ENCODE data around the gene VEZT. TPM values are rescaled to one million over a fixed set of nuclear protein-coding genes. Genes with fewer than 3 reads are reported as not detected.

Gene VEZT
- polyA plus RNA-seq, 1 of the 3 experiments (the other 2 are of a cell fraction), result 41.2 TPM

DNA sequence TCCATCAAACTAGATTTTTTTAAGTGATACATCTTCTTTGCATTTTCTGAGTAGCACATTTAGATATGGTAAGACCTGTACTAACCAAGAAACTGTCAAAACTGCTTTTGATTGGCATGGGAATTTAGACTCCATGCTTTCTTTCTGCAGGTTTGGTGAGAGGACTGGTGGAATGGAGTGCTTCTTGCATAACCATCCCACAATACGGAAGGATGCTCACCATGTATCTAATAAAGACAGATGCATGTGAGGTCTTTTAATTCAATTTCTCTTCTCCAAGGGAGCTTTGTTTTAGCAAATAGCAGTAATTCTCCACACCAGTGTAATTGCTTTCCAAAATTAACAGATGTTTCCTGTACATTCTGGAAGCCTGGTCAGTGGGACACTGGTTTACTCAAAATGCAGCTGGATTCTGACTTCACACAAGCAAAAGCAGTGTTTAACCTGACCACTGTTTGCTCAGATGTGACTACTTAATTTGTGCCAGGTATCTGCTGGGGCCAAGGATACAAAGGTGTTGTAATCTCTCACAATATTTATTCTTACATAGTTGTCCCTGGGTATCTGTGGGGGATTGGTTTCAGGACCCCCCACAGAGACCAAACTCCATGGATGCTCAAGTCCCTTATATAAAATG, 26.4 kb upstream of the VEZT start:
- no peak overlapping the region for H3K27ac ChIP-seq (ENCODE audit: low read depth in 2 of 2, low read length in 1 of 2)
- peaks cover 12% of the 10 kb centered on the region for H3K79me2 ChIP-seq (ENCODE audit: insufficient read depth)
- POLR2A ChIA-PET, result no interaction called here

GRCh38 chr12:95192271-95192670, 25.3 kb upstream of the VEZT start:
- H3K4me3 ChIP-seq (ENCODE audit: low read depth in 2 of 2, low read length in 1 of 2), result no peak overlapping the region
- H3F3A ChIP-seq (replicated peaks; ENCODE audit: insufficient read depth), result no peaks in the 10 kb centered on the region
- H3K27me3 ChIP-seq (ENCODE audit: insufficient read depth), result no peaks in the 10 kb centered on the region
- no peaks in the 10 kb centered on the region for H3K9me2 ChIP-seq
- no peaks in the 10 kb centered on the region for H3K9me3 ChIP-seq
- DNase-seq, result no peak
- TF ChIP-seq MXI1 (IDR thresholded peaks at IDR 0.05; ENCODE audit: low read depth, low read length) (no peak), ELF1 (IDR thresholded peaks at IDR 0.05) (no peak), FOXJ3 (CRISPR knock-in tag; IDR thresholded peaks at IDR 0.05) (no peak), USF1 (IDR thresholded peaks at IDR 0.05; ENCODE audit: borderline replicate concordance, low read depth) (no peak), SIN3A (IDR thresholded peaks at IDR 0.05; ENCODE audit: borderline replicate concordance, low read depth, low read length) (no peak), FOSL2 (IDR thresholded peaks at IDR 0.05; ENCODE audit: borderline replicate concordance, low read depth) (no peak), GATA2 (CRISPR knock-in tag; IDR thresholded peaks at IDR 0.05) (no peak), TEAD4 (IDR thresholded peaks at IDR 0.05; ENCODE audit: borderline replicate concordance, insufficient read depth) (no peak)
- TF ChIP-seq, protein P1, sequence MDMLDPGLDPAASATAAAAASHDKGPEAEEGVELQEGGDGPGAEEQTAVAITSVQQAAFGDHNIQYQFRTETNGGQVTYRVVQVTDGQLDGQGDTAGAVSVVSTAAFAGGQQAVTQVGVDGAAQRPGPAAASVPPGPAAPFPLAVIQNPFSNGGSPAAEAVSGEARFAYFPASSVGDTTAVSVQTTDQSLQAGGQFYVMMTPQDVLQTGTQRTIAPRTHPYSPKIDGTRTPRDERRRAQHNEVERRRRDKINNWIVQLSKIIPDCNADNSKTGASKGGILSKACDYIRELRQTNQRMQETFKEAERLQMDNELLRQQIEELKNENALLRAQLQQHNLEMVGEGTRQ (IDR thresholded peaks at IDR 0.05; ENCODE audit: borderline replicate concordance, low read depth, low read length), result no peak
- TF ChIP-seq, protein P2, sequence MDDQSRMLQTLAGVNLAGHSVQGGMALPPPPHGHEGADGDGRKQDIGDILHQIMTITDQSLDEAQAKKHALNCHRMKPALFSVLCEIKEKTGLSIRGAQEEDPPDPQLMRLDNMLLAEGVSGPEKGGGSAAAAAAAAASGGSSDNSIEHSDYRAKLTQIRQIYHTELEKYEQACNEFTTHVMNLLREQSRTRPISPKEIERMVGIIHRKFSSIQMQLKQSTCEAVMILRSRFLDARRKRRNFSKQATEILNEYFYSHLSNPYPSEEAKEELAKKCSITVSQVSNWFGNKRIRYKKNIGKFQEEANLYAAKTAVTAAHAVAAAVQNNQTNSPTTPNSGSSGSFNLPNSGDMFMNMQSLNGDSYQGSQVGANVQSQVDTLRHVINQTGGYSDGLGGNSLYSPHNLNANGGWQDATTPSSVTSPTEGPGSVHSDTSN (IDR thresholded peaks at IDR 0.05), result no peak
- H3K9ac ChIP-seq, result no peak overlapping the region
- H2AFZ ChIP-seq (ENCODE audit: low read depth), result no peak overlapping the region
- ChIA-PET POLR2A (no interaction called here), CTCF (no interaction called here)
- peaks cover 23% of the 10 kb centered on the region for H3K79me2 ChIP-seq (ENCODE audit: insufficient read depth)
- no peaks in the 10 kb centered on the region for H3K36me3 ChIP-seq (replicated peaks in 1 of 2; ENCODE audit: control insufficient read depth in 1 of 2, insufficient read depth in 2 of 2, low read length in 1 of 2)
- H3K4me2 ChIP-seq, result no peak overlapping the region
- no peaks in the 10 kb centered on the region for H4K20me1 ChIP-seq (ENCODE audit: insufficient read depth)
- no peak overlapping the region for H3K27ac ChIP-seq (ENCODE audit: low read depth in 2 of 2, low read length in 1 of 2)
- peaks cover 0 to 5% of the 10 kb centered on the region in 2 experiments; a peak in 1 of 4 replicates for H3K4me1 ChIP-seq (ENCODE audit: control insufficient read depth in 1 of 2, insufficient read depth in 2 of 2, low read depth in 1 of 2, low read length in 1 of 2)

More for the DNA sequence above, 26.4 kb upstream of the VEZT start:
- H3K9me2 ChIP-seq, result no peaks in the 10 kb centered on the region
- CTCF ChIA-PET, result no interaction called here
- H2AFZ ChIP-seq (ENCODE audit: low read depth), result no peak overlapping the region
- 94% methylated on average over 1 of the region's 1 CpG for WGBS (ENCODE audit: low lambda C conversion rate)
- peaks cover 0 to 5% of the 10 kb centered on the region in 2 experiments; a peak in 1 of 4 replicates for H3K4me1 ChIP-seq (ENCODE audit: control insufficient read depth in 1 of 2, insufficient read depth in 2 of 2, low read depth in 1 of 2, low read length in 1 of 2)
- H4K20me1 ChIP-seq (ENCODE audit: insufficient read depth), result no peaks in the 10 kb centered on the region
- H3F3A ChIP-seq (replicated peaks; ENCODE audit: insufficient read depth), result no peaks in the 10 kb centered on the region
- no peak overlapping the region for H3K4me3 ChIP-seq (ENCODE audit: low read depth in 2 of 2, low read length in 1 of 2)
- TF ChIP-seq, protein P3, sequence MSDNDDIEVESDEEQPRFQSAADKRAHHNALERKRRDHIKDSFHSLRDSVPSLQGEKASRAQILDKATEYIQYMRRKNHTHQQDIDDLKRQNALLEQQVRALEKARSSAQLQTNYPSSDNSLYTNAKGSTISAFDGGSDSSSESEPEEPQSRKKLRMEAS (IDR thresholded peaks at IDR 0.05; ENCODE audit: low read depth), result no peak
- no peak for TF ChIP-seq TAF1 (IDR thresholded peaks at IDR 0.05; ENCODE audit: borderline replicate concordance, low read depth, low read length)
- no peak for TF ChIP-seq YY1 (IDR thresholded peaks at IDR 0.05; ENCODE audit: low read depth)
- TF ChIP-seq RXRA (IDR thresholded peaks at IDR 0.05; ENCODE audit: borderline replicate concordance, low read depth), result no peak
- no peak for TF ChIP-seq MXI1 (IDR thresholded peaks at IDR 0.05; ENCODE audit: low read depth, low read length)
- TF ChIP-seq, protein P4, sequence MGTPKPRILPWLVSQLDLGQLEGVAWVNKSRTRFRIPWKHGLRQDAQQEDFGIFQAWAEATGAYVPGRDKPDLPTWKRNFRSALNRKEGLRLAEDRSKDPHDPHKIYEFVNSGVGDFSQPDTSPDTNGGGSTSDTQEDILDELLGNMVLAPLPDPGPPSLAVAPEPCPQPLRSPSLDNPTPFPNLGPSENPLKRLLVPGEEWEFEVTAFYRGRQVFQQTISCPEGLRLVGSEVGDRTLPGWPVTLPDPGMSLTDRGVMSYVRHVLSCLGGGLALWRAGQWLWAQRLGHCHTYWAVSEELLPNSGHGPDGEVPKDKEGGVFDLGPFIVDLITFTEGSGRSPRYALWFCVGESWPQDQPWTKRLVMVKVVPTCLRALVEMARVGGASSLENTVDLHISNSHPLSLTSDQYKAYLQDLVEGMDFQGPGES (IDR thresholded peaks at IDR 0.05; ENCODE audit: low read depth, low read length), result no peak
- TF ChIP-seq GABPA (IDR thresholded peaks at IDR 0.05; ENCODE audit: low read depth), result no peak
- no peak for TF ChIP-seq ELF1 (IDR thresholded peaks at IDR 0.05)
- no peak for TF ChIP-seq SIN3A (IDR thresholded peaks at IDR 0.05; ENCODE audit: borderline replicate concordance, low read depth, low read length)
- no peak overlapping the region for H3K9ac ChIP-seq
- H3K36me3 ChIP-seq (replicated peaks in 1 of 2; ENCODE audit: control insufficient read depth in 1 of 2, insufficient read depth in 2 of 2, low read length in 1 of 2), result no peaks in the 10 kb centered on the region
- no peaks in the 10 kb centered on the region for H3K9me3 ChIP-seq
- H3K4me2 ChIP-seq, result no peak overlapping the region
- DNase-seq, result no peak
- H3K27me3 ChIP-seq (ENCODE audit: insufficient read depth), result no peaks in the 10 kb centered on the region
